Measurements from ENCODE around the gene ELOVL1. TPM values are rescaled to one million over a fixed set of nuclear protein-coding genes. Genes with fewer than 3 reads are reported as not detected.

Gene ELOVL1
- total RNA-seq, 1 donor: 51.0 TPM

DNA sequence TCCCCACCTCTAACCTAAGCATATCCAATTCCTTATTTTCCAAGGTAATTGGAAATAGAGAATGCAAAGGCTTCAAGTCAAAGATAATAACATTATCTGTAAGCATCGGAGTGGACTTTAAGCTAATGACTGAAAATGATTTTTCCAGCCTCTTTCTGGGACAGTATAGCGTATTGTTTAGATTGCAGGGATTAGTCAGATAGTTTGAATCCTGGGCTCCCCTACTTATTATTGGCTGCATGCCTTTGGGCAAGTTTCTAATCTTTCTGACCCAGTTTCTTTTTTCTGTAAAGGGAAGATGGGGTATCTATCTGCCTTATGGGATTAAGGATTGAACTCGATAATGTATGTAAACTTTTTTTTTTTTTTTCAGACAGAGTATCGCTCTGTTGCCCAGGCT lies 10.6 kb downstream of the ELOVL1 start:
- no peak overlapping the region for H3K4me3 ChIP-seq (ENCODE audit: low read depth, low read length)
- TF ChIP-seq, protein P1, sequence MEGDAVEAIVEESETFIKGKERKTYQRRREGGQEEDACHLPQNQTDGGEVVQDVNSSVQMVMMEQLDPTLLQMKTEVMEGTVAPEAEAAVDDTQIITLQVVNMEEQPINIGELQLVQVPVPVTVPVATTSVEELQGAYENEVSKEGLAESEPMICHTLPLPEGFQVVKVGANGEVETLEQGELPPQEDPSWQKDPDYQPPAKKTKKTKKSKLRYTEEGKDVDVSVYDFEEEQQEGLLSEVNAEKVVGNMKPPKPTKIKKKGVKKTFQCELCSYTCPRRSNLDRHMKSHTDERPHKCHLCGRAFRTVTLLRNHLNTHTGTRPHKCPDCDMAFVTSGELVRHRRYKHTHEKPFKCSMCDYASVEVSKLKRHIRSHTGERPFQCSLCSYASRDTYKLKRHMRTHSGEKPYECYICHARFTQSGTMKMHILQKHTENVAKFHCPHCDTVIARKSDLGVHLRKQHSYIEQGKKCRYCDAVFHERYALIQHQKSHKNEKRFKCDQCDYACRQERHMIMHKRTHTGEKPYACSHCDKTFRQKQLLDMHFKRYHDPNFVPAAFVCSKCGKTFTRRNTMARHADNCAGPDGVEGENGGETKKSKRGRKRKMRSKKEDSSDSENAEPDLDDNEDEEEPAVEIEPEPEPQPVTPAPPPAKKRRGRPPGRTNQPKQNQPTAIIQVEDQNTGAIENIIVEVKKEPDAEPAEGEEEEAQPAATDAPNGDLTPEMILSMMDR (IDR thresholded peaks at IDR 0.05; ENCODE audit: insufficient read depth, low read depth, low read length): no peak
- DNase-seq (ENCODE audit: low read depth): no peak

DNA sequence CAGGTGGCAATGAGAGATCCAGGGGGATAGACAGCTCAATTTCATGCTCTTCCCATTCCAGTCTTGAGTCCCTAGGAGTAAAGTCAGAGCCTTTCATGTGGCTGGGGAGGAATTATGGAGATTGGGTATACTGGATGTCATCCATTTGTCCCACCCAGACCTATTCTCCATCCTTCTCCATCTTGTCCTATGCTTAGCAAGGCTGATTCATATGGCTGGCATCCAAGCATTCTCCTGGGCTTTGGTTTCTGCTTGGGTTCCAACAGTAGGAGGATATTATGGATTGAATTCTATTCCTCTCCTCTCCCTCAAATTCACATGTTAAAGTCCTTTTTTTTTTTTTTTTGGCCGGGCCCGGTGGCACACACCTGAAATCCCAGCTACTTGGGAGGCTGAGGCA lies 12.9 kb downstream of the ELOVL1 start:
- no peak overlapping the region for H3K4me3 ChIP-seq (ENCODE audit: low read depth, low read length)
- no peak for DNase-seq (ENCODE audit: low read depth)
- TF ChIP-seq, protein P1 (IDR thresholded peaks at IDR 0.05; ENCODE audit: insufficient read depth, low read depth, low read length): no peak

DNA sequence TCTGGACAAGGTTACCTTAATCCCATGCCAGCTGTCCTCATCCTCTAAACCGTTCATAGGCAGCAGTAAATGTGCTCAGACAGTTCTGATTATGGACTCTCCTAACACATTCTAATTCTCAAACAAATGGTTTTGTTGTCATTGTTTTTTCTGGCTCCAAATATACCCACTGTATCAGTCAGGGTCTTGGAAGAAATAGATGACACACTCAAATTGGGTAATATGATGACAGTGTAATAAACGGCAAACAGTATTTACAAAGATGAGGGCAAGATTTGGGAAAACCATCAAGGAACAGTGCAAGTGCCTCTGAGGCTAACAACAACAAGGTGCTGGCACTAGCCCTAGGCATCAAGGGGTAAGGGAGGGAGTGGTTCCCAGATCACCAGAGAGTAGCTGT lies 13.3 kb downstream of the ELOVL1 start:
- DNase-seq (ENCODE audit: low read depth): no peak
- H3K4me3 ChIP-seq (ENCODE audit: low read depth, low read length): no peak overlapping the region
- TF ChIP-seq, protein P1 (IDR thresholded peaks at IDR 0.05; ENCODE audit: insufficient read depth, low read depth, low read length): no peak

DNA sequence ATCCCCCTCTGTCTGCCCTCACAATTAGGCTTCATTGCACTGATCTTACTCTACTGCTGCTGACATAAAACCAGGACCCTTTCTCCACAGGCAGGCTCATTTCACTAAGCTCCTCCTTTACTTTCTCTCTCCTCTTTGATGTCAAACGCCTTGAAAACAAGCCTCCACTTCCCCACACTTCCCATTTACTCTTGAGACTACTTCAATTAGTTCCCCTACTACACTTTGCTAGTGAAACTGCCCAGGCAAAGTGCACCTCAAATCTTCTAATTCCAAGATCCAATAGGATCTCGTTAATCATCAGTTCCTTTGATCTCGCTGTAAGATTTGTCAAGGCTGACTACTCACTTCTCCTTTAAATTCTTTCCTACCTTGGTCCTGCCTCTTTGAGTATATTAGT lies 14.9 kb downstream of the ELOVL1 start:
- H3K4me3 ChIP-seq (ENCODE audit: low read depth, low read length): no peak overlapping the region
- TF ChIP-seq, protein P1 (IDR thresholded peaks at IDR 0.05; ENCODE audit: insufficient read depth, low read depth, low read length): no peak
- DNase-seq (ENCODE audit: low read depth): no peak

DNA sequence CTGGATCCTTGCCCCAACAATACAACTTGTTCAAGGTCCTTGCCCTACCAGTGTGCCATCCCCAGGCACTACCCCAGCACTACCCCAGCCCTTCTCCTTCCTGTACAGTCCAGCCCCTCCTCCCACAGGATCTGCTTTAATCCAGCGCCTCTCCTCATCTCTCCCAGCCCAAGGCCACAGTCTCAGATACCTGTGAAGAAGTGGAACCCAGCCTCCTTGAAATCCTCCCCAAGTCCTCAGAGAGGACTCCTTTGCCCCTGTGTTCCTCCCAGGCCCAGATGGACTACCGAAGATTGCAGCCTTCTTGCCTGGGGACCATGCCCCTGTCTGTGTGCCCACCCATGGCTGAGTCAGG lies 15.5 kb downstream of the ELOVL1 start:
- no peak for DNase-seq (ENCODE audit: low read depth)
- no peak overlapping the region for H3K4me3 ChIP-seq (ENCODE audit: low read depth, low read length)
- TF ChIP-seq, protein P1 (IDR thresholded peaks at IDR 0.05; ENCODE audit: insufficient read depth, low read depth, low read length): no peak

DNA sequence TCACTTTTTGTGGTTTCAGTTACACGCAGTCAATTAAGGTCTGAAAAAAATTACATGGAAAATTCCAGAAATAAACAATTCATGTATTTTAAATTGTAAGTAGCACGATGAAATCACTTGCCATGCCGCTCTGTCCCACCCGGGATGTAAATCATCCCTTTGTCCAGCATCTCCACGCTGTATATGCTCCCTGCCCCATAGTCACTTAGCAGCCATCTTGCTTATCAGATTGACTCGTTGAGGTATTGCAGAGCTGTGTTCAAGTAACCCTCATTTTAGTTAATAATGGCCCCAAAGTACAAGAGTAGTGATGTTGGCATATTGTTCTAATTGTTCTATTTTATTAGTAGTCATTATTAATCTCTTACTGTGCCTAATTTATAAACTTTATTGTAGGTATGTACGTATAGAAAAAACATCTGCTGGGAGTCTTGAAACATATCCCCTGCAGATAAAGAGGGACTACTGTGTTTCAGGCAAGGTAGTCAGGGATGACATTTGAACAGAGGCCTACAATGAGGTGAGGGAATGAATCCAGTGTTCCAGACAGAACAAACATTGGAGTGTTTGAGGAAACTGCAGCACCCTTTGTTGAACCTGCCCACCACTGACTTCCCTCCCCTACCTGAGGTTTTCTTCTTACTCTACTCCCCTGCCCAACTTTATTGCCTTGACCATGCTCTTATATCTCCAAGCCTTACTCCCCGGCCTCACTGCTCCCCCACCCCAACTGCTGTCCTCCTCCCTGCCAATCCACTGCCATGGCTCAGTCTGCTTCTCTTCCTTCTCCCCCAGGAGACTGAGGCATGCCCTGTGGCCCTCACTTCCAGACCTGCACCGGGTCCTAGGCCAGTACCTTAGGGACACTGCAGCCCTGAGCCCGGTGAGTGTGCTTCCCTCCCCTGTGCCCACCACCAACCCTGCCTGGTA lies 16.1 kb downstream of the ELOVL1 start:
- TF ChIP-seq, protein P1 (IDR thresholded peaks at IDR 0.05; ENCODE audit: insufficient read depth, low read depth, low read length): no peak

More for the DNA sequence above, 16.1 kb downstream of the ELOVL1 start:
- no peak overlapping the region for H3K4me3 ChIP-seq (ENCODE audit: low read depth, low read length)
- DNase-seq (ENCODE audit: low read depth): no peak
